Endothelial cell (in vitro differentiated cells): Measurements from ENCODE around the gene PHETA1. TPM values are rescaled to one million over a fixed set of nuclear protein-coding genes. Genes with fewer than 3 reads are reported as not detected.

Source experiments
- DNase-seq: peaks from one replicate; pipeline ENCODE4 v3.0.0; 2021; ENCODE audit warnings: low spot score
- H3K27ac Mint-ChIP-seq: one replicate; pipeline ENCODE4 v1.8.0; 2021; ENCODE audit warnings: mixed read lengths, inconsistent platforms; ENCODE audit not compliant: unreplicated experiment
- H3K27me3 Mint-ChIP-seq: one replicate; pipeline ENCODE4 v1.8.0; 2021; ENCODE audit warnings: mild to moderate bottlenecking, moderate library complexity, mixed read lengths, inconsistent platforms; ENCODE audit not compliant: unreplicated experiment
- H3K36me3 Mint-ChIP-seq: one replicate; pipeline ENCODE4 v1.8.0; 2021; ENCODE audit warnings: mild to moderate bottlenecking, low read depth, mixed read lengths, inconsistent platforms; ENCODE audit not compliant: unreplicated experiment
- H3K4me1 Mint-ChIP-seq: one replicate; pipeline ENCODE4 v1.8.0; 2021; ENCODE audit warnings: mild to moderate bottlenecking, mixed read lengths, inconsistent platforms; ENCODE audit not compliant: unreplicated experiment
- H3K4me3 Mint-ChIP-seq: one replicate; pipeline ENCODE4 v1.8.0; 2021; ENCODE audit warnings: mild to moderate bottlenecking, mixed read lengths, inconsistent platforms; ENCODE audit not compliant: unreplicated experiment
- H3K9me3 Mint-ChIP-seq: one replicate; pipeline ENCODE4 v1.8.0; 2021; ENCODE audit warnings: mixed read lengths, inconsistent platforms; ENCODE audit not compliant: unreplicated experiment
- total RNA-seq: library from RNA; stranded (reverse); fragmentation: NEBNext Ultra II Directional; extraction: Animal tissue kit (Norgen Biotek cat#: 25700); gene quantifications from one replicate; pipeline ENCODE4 v1.2.1, GENCODE V29; 2021; ENCODE audit not compliant: unreplicated experiment
- TF ChIP-seq, protein P1 (sequence below): fragments of 200-600 bp; sonication (generic); IDR thresholded peaks from one replicate; pipeline ENCODE4 v1.5.0; 2021; ENCODE audit warnings: antibody characterized with exemption; ENCODE audit not compliant: unreplicated experiment

Gene PHETA1
- total RNA-seq, 1 donor from 2014 or later = 14.8 TPM

DNA sequence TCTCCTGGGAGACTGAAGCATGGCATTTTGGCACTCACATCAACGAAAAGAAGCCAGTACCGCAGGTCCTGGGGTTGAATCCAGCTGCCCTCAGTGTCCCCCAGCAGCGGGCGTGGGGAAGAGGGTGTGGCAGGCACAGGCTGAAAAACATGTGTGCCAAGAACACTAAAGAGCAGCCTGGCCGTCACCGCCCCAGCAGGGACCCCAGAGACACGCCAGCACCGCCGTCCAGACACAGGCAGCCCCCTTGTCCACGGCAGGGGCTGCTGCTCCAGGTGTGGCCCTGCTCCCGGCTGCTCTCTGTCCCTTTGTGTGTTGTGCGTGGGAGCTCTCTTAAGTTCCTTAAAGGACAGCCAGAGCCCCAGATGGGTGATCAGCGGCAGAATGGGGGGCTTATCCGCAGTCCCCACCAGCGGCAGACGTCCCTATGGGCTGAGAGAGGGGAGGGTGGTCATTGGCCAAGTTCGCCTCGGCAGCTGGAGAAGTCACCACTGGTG, 556 bp downstream of the PHETA1 start:
- TF ChIP-seq, protein P1, sequence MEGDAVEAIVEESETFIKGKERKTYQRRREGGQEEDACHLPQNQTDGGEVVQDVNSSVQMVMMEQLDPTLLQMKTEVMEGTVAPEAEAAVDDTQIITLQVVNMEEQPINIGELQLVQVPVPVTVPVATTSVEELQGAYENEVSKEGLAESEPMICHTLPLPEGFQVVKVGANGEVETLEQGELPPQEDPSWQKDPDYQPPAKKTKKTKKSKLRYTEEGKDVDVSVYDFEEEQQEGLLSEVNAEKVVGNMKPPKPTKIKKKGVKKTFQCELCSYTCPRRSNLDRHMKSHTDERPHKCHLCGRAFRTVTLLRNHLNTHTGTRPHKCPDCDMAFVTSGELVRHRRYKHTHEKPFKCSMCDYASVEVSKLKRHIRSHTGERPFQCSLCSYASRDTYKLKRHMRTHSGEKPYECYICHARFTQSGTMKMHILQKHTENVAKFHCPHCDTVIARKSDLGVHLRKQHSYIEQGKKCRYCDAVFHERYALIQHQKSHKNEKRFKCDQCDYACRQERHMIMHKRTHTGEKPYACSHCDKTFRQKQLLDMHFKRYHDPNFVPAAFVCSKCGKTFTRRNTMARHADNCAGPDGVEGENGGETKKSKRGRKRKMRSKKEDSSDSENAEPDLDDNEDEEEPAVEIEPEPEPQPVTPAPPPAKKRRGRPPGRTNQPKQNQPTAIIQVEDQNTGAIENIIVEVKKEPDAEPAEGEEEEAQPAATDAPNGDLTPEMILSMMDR = no peak
- H3K4me1 Mint-ChIP-seq = peaks cover 19% of the 10 kb centered on the region
- no peaks in the 10 kb centered on the region for H3K9me3 Mint-ChIP-seq
- H3K36me3 Mint-ChIP-seq = peaks cover 25% of the 10 kb centered on the region
- peak overlapping the region; percentile 38 for H3K27ac Mint-ChIP-seq
- H3K27me3 Mint-ChIP-seq = peaks cover 5% of the 10 kb centered on the region
- H3K4me3 Mint-ChIP-seq = peak overlapping the region; percentile 89
- DNase-seq = peak; percentile 15

DNA sequence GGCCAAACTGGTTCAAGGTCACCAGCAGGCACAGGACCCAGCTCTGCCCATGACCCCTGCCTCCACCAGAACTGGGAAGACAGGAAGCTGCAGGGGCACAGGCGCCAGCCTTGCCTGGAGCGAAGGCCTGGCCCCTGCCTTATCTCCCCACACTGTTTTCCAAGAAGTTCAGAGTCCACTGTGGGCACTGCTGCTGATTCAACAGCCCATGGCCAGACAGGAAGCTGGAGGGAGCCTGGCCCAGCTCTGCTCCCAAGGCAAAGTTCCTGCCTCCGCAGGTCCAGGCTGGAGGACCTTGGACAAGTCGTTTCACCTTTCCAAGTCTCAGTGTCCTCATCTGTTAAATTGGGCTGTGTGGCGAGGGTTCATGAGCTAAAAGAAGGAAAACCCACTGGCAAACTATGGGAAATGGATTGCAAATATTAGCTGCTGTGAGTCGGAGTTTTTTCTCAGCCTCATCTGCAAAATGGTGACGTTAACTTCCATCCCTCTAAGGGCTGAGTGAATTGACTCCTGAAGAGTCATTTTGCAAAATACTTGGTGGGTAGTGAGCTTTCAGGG, 1.2 kb downstream of the PHETA1 start:
- Mint-ChIP-seq H3K4me3 (peak overlapping the region; percentile 89), H3K27ac (peak overlapping the region; percentile 38), H3K36me3 (peaks cover 20% of the 10 kb centered on the region), H3K9me3 (no peaks in the 10 kb centered on the region), H3K4me1 (peaks cover 19% of the 10 kb centered on the region), H3K27me3 (peaks cover 5% of the 10 kb centered on the region)
- TF ChIP-seq, protein P1 = no peak
- peak; percentile 26 for DNase-seq

DNA sequence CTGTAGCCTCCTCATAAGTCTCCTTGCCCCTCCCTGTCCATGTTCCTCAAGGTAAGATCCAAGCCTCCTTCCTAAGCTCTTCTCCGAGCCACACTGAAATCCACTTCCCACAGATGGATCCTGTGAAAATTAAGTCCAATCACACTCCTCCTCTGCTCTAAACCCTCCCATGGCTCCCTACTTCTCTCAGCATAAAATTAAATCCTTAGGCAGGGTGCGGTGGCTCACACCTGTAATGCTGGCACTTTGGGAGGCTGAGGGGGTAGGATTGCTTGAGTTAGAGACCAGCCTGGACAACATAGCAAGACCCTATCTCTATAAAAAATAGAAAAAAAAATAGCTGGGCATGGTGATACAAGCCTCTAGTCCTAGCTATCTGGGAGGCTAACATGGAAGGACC, 2.3 kb downstream of the PHETA1 start:
- Mint-ChIP-seq H3K27me3 (peaks cover 8% of the 10 kb centered on the region), H3K4me3 (peak overlapping the region; percentile 80)

DNA sequence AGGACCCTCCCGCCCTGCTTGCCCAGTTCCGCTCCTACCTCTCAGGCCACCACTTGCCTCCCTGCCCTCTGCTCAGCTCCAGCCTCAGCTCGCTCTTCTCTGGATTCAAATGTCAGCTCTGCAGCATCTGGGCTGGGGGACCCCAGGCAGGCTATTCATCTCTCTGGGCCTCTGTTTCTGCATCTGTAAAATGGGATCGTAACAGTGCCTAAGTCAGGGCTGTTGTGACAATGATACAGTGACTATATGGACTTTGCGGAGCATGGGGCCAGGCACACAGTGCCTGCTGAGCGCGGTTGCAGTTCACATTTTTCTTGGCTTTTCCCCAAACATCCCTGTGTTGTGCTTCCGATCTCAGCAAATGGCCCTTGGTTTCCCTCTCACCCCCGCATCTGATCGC, 2.8 kb downstream of the PHETA1 start:
- H3K9me3 Mint-ChIP-seq = no peaks in the 10 kb centered on the region
- peaks cover 25% of the 10 kb centered on the region for H3K36me3 Mint-ChIP-seq
- H3K27me3 Mint-ChIP-seq = peaks cover 8% of the 10 kb centered on the region
- DNase-seq = no peak
- H3K4me3 Mint-ChIP-seq = peak overlapping the region; percentile 80
- TF ChIP-seq, protein P1 = no peak
- peaks cover 19% of the 10 kb centered on the region for H3K4me1 Mint-ChIP-seq
- peak overlapping the region; percentile 30 for H3K27ac Mint-ChIP-seq

More for the DNA sequence above, 2.3 kb downstream of the PHETA1 start:
- TF ChIP-seq, protein P1 = no peak
- H3K9me3 Mint-ChIP-seq = no peaks in the 10 kb centered on the region
- no peak for DNase-seq
- H3K36me3 Mint-ChIP-seq = peaks cover 25% of the 10 kb centered on the region
- H3K27ac Mint-ChIP-seq = peak overlapping the region; percentile 30
- peaks cover 19% of the 10 kb centered on the region for H3K4me1 Mint-ChIP-seq

DNA sequence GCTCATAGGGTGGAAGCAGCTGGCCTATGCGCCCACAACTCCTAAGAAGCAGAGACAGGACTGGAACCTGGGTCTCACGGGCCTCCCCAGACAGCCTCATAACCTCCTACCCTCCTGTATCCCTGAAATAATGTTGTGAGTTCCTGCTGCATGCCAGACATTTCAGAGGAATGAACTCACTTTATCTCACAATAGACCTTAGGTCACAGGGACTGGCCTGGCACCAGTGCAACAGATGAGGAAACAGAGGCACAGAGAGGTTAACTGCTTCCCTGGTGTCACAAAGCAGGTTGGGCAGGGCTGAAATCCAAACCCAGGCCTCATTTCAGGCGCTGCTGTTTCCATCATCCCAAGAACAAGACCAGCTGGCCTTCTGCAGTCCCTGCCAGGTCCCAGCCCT, 5.3 kb downstream of the PHETA1 start:
- TF ChIP-seq, protein P1 = no peak
- H3K27me3 Mint-ChIP-seq = peaks cover 8% of the 10 kb centered on the region
- no peaks in the 10 kb centered on the region for H3K9me3 Mint-ChIP-seq
- no peak overlapping the region for H3K27ac Mint-ChIP-seq
- H3K4me3 Mint-ChIP-seq = no peak overlapping the region
- DNase-seq = no peak
- peaks cover 22% of the 10 kb centered on the region for H3K36me3 Mint-ChIP-seq
- peaks cover 15% of the 10 kb centered on the region for H3K4me1 Mint-ChIP-seq
